Prostate gland (tissue), 2 donors: ENCODE data around the gene FAM83G.

Source experiments
- CTCF ChIP-seq, 4 experiments: fragments of 200-600 bp in 2 of 4; fragments of 450-650 bp in 2 of 4; sonication (generic) in 2 of 4; IDR thresholded peaks; 1 replicate in 3 of 4; 2 replicates in 1 of 4; pipeline ENCODE4 v1.5.1; 2016 to 2019; ENCODE audit warnings: antibody characterized with exemption in 4 of 4, mild to moderate bottlenecking in 2 of 4, moderate library complexity in 2 of 4
- POLR2A ChIP-seq: fragments of 450-650 bp; IDR thresholded peaks from one replicate; pipeline ENCODE4 v1.6.1; 2016; ENCODE audit warnings: antibody characterized with exemption, mild to moderate bottlenecking
- POLR2AphosphoS5 ChIP-seq: sonication (generic); formaldehyde crosslinking; IDR thresholded peaks from one replicate; pipeline ENCODE4 v1.6.1; 2017; ENCODE audit warnings: antibody characterized with exemption

DNA sequence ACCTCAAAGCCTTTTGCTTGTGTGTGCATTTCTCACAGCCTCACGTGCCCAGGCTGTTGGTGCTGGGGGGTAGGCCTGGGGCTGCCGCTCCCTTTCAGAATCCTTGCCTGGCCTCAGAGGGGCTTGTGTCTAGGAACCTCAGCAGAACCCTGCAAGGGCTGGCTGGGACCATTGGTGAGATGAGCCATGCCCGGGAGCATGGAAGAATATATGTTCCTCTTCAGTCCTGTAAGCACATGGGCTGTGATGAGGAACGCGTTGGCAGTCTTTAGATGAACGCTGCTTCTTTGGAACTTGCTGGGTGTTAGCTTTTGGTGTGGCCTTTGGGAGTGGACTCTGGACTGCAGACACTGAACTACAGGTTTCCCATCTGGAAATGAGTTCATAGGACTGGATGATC is 84.6 kb downstream of the FAM83G start:
- TF ChIP-seq CTCF (IDR thresholded peaks at IDR 0.05) (no peak), POLR2A (no peak), POLR2AphosphoS5 (no peak)
